Mesenchymal stem cell (in vitro differentiated cells and primary cell): ENCODE measurements around the gene HTR2B.
A peak's percentile ranks its signal among the peaks of the same experiment; 100 is the strongest.

ENCODE experiments used
- DNase-seq: peaks from one replicate; pipeline ENCODE4 v3.0.0-alpha.2; 2013
- H2AFZ ChIP-seq: one replicate; pipeline ENCODE4 v1.6.1; 2013; ENCODE audit warnings: low read depth, mild to moderate bottlenecking, control low read depth, inconsistent platforms, low read length, moderate library complexity
- H2AK5ac ChIP-seq: 2 replicates; pipeline ENCODE4 v1.6.1; 2013; ENCODE audit warnings: low read length, moderate library complexity, mild to moderate bottlenecking, inconsistent platforms; ENCODE audit not compliant: severe bottlenecking
- H2BK120ac ChIP-seq: one replicate; pipeline ENCODE4 v1.6.1; 2013; ENCODE audit warnings: low read depth, mild to moderate bottlenecking, inconsistent platforms, low read length, moderate library complexity
- H2BK12ac ChIP-seq, 2 experiments: one replicate each; pipeline ENCODE4 v1.6.1; 2013; ENCODE audit warnings: inconsistent platforms in 2 of 2, low read length in 2 of 2, mild to moderate bottlenecking in 2 of 2, moderate library complexity in 2 of 2, control low read depth in 1 of 2
- H2BK15ac ChIP-seq: one replicate; pipeline ENCODE4 v1.6.1; 2013; ENCODE audit warnings: mild to moderate bottlenecking, low read depth, inconsistent platforms; ENCODE audit not compliant: poor library complexity, severe bottlenecking
- H2BK5ac ChIP-seq: 2 replicates; pipeline ENCODE4 v1.6.1; 2013; ENCODE audit warnings: low read depth, mild to moderate bottlenecking, low read length, control low read depth, inconsistent platforms; ENCODE audit not compliant: poor library complexity, severe bottlenecking
- H3K14ac ChIP-seq, 2 experiments: one replicate each; pipeline ENCODE4 v1.6.1; 2013; ENCODE audit warnings: inconsistent platforms in 2 of 2, low read length in 2 of 2, control low read depth in 1 of 2, mild to moderate bottlenecking in 1 of 2, moderate library complexity in 1 of 2
- H3K18ac ChIP-seq, 2 experiments: one replicate each; pipeline ENCODE4 v1.6.1; 2013; ENCODE audit warnings: inconsistent platforms in 2 of 2, low read length in 2 of 2, control low read depth in 1 of 2, low read depth in 1 of 2, mild to moderate bottlenecking in 1 of 2
- H3K23ac ChIP-seq, 2 experiments: one replicate each; pipeline ENCODE4 v1.6.1; 2013; ENCODE audit warnings: inconsistent platforms in 2 of 2, low read length in 2 of 2, mild to moderate bottlenecking in 2 of 2, moderate library complexity in 2 of 2, control low read depth in 1 of 2
- H3K27ac ChIP-seq: 2 replicates; pipeline ENCODE4 v1.5.1; 2013; ENCODE audit warnings: mild to moderate bottlenecking, moderate library complexity, low read length, control low read depth, inconsistent platforms; ENCODE audit not compliant: poor library complexity, severe bottlenecking
- H3K27me3 ChIP-seq, 2 experiments: 2 replicates each; pipeline versions ENCODE4 v1.6.1 to v1.7.0; 2013; ENCODE audit warnings: low read length in 2 of 2, mild to moderate bottlenecking in 2 of 2, moderate library complexity in 2 of 2, control low read depth in 1 of 2, inconsistent platforms in 1 of 2; ENCODE audit not compliant: control insufficient read depth in 1 of 2, insufficient read depth in 1 of 2
- H3K36me3 ChIP-seq, 2 experiments: 2 replicates each; pipeline versions ENCODE4 v1.6.1 to v1.7.0; 2013; ENCODE audit warnings: low read length in 2 of 2, control low read depth in 1 of 2, inconsistent platforms in 1 of 2, low read depth in 1 of 2, mild to moderate bottlenecking in 1 of 2; ENCODE audit not compliant: insufficient read depth in 2 of 2, control insufficient read depth in 1 of 2
- H3K4ac ChIP-seq, 2 experiments: one replicate each; pipeline ENCODE4 v1.6.1; 2013; ENCODE audit warnings: inconsistent platforms in 2 of 2, low read length in 2 of 2, mild to moderate bottlenecking in 2 of 2, moderate library complexity in 2 of 2, control low read depth in 1 of 2, low read depth in 1 of 2
- H3K4me1 ChIP-seq: 2 replicates; pipeline ENCODE4 v1.6.1; 2013; ENCODE audit warnings: low read depth, low read length, control low read depth; ENCODE audit not compliant: control insufficient read depth, insufficient read depth
- H3K4me2 ChIP-seq: 2 replicates; pipeline ENCODE4 v1.6.1; 2013; ENCODE audit warnings: low read length, mild to moderate bottlenecking, inconsistent platforms; ENCODE audit not compliant: poor library complexity, severe bottlenecking
- H3K4me3 ChIP-seq, 2 experiments: 2 replicates each; pipeline versions ENCODE4 v1.5.1 to v1.7.0; 2013; ENCODE audit warnings: low read length in 2 of 2, mild to moderate bottlenecking in 2 of 2, control low read depth in 1 of 2, low read depth in 1 of 2; ENCODE audit not compliant: insufficient read depth in 1 of 2
- H3K79me1 ChIP-seq: replicated peaks from 2 replicates; pipeline ENCODE4 v1.6.1; 2013; ENCODE audit warnings: mild to moderate bottlenecking, control low read depth, low read length, inconsistent platforms; ENCODE audit not compliant: poor library complexity, severe bottlenecking
- H3K9ac ChIP-seq: 2 replicates; pipeline ENCODE4 v1.7.0; 2013; ENCODE audit warnings: mild to moderate bottlenecking, low read length, moderate library complexity
- H3K9me3 ChIP-seq: 2 replicates; pipeline ENCODE4 v1.7.0; 2013; ENCODE audit warnings: mild to moderate bottlenecking, low read length; ENCODE audit not compliant: control insufficient read depth
- H4K8ac ChIP-seq: one replicate; pipeline ENCODE4 v1.6.1; 2013; ENCODE audit warnings: inconsistent platforms, mild to moderate bottlenecking, low read length, moderate library complexity
- H4K91ac ChIP-seq: one replicate; pipeline ENCODE4 v1.6.1; 2013; ENCODE audit warnings: mild to moderate bottlenecking, low read length, inconsistent platforms
- WGBS: methylation state at CpG from one replicate; pipeline ENCODE4 v1.1.7; 2013; ENCODE audit warnings: mixed read lengths; 5-methylcytosine and 5-hydroxymethylcytosine counted together

HTR2B gene

DNA sequence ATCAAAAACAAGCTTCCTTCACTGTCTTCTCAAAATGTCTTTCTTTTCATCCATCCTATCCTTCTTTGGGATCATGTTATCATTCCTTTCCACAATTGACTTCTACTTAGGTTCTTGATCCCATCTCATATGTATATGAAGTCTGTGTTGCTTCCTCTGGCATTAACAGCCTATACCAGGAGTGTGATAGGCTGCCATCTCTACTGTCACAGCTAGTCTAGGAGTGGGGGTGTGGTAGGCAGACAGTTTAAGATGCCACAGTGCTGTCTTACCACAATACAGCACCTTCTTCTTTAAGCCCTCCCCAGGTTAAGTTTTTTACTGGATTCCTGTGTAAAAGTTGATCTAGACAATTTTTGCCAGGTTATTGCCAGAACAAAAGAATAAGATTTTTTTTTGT lies 3.7 kb upstream of the HTR2B start:
- Histone ChIP-seq H3K4me1 (peaks cover 13% of the 10 kb centered on the region), H2BK120ac (peak overlapping the region; percentile 8), H2BK15ac (no peak overlapping the region), H2BK12ac (no peak overlapping the region), H2BK5ac (peak overlapping the region; percentile 26), H3K14ac (no peak overlapping the region), H3K9me3 (no peaks in the 10 kb centered on the region), H3K9ac (no peak overlapping the region), H3K4me3 (no peak overlapping the region), H3K36me3 (no peaks in the 10 kb centered on the region), H3K79me1 (peaks cover 2% of the 10 kb centered on the region), H2AK5ac (peak overlapping the region; percentile 14), H4K91ac (no peak overlapping the region), H2AFZ (no peak overlapping the region), H4K8ac (peak overlapping the region; percentile 66), H3K27me3 (no peaks in the 10 kb centered on the region), H3K4me2 (no peak overlapping the region), H3K4ac (peak overlapping the region; percentile 45 to 55), H3K23ac (no peak overlapping the region), H3K18ac (peak overlapping the region; percentile 11 to 41), H3K27ac (peak overlapping the region; percentile 27)
- DNase-seq, result no peak

DNA sequence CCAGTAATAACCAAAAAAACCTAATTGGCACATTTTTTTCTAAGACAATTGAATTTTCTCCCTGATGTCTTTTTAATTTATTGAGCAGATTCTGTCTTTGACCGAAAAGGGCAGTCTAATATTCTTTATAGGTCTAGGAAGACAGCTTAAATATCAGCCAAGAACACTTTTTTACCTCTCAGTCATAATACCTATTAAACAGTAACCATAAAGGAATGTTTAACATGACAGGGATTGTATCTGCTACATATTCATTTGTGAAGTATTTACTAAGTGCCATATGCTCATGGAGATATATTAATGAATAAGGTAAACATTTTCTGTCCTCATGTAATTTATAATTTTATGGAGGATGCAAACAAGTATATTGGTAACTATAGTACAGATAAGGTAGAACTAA lies 3.1 kb upstream of the HTR2B start:
- Histone ChIP-seq H2BK5ac (no peak overlapping the region), H3K23ac (no peak overlapping the region), H3K27ac (peak overlapping the region; percentile 27), H2BK120ac (no peak overlapping the region), H3K4me1 (peaks cover 11% of the 10 kb centered on the region), H4K91ac (no peak overlapping the region), H3K4ac (no peak overlapping the region), H3K9me3 (no peaks in the 10 kb centered on the region), H4K8ac (no peak overlapping the region), H2AK5ac (no peak overlapping the region), H3K14ac (no peak overlapping the region), H2BK12ac (no peak overlapping the region), H3K36me3 (no peaks in the 10 kb centered on the region), H3K27me3 (no peaks in the 10 kb centered on the region), H3K79me1 (no peaks in the 10 kb centered on the region), H3K4me2 (no peak overlapping the region), H3K9ac (no peak overlapping the region), H3K18ac (no peak overlapping the region), H2AFZ (no peak overlapping the region), H2BK15ac (no peak overlapping the region), H3K4me3 (no peak overlapping the region)
- DNase-seq, result no peak
- no CpG with 5 or more reads among the region's 1 CpG for WGBS

DNA sequence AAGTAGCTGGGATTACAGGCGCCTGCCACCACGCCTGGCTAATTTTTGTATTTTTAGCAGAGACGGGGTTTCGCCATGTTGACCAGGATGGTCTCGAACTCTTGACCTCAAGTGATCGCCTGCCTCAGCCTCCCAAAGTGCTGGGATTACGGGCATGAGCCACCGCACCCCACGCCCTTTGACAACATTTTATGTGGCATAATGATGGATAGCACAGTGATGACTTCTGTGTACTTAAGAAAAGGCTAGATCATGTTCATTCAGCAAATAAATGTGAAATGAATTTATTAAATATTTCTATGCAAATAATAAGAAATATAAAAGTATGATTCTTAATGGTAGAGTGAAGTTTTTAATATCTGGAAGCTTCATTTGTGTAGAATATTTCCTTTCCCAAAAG lies 2.6 kb upstream of the HTR2B start:
- H2BK12ac ChIP-seq, result peak overlapping the region in 1 of 2 experiments; percentile 85
- no peak overlapping the region for H2BK5ac ChIP-seq
- DNase-seq, result no peak
- WGBS, result 96% methylated on average over 9 of the region's 9 CpGs
- H2BK120ac ChIP-seq, result no peak overlapping the region
- no peaks in the 10 kb centered on the region for H3K9me3 ChIP-seq
- no peaks in the 10 kb centered on the region for H3K79me1 ChIP-seq
- H3K4ac ChIP-seq, result no peak overlapping the region
- no peak overlapping the region for H3K23ac ChIP-seq
- H2AK5ac ChIP-seq, result peak overlapping the region; percentile 90
- H2AFZ ChIP-seq, result no peak overlapping the region
- H3K4me2 ChIP-seq, result no peak overlapping the region
- H2BK15ac ChIP-seq, result no peak overlapping the region
- no peaks in the 10 kb centered on the region for H3K27me3 ChIP-seq
- H3K4me1 ChIP-seq, result peaks cover 11% of the 10 kb centered on the region
- H3K36me3 ChIP-seq, result no peaks in the 10 kb centered on the region
- peak overlapping the region; percentile 68 for H3K27ac ChIP-seq
- H3K14ac ChIP-seq, result no peak overlapping the region
- H3K18ac ChIP-seq, result peak overlapping the region in 1 of 2 experiments; percentile 61
- H3K4me3 ChIP-seq, result no peak overlapping the region
- no peak overlapping the region for H4K8ac ChIP-seq
- no peak overlapping the region for H4K91ac ChIP-seq
- no peak overlapping the region for H3K9ac ChIP-seq

DNA sequence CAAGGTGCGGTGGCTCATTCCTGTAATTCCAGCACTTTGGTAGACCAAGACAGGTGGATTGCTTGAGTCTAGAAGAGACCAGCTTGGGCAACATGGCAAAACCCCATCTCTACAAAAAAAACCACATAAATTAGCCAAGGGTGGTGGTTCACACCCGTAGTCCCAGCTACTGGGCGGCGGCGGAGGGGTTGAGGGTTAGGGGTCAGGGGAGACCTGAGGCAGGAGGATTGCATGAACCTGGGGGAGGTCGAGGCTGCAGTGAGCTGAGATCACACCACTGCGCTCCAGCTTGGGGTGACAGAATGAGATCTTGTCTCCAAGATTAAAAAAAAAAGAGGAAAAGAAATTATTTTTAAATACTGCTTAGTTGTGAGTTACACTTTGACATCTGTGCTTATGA lies 1.3 kb upstream of the HTR2B start:
- H3K23ac ChIP-seq, result no peak overlapping the region
- no peak overlapping the region for H3K9ac ChIP-seq
- H2BK12ac ChIP-seq, result peak overlapping the region; percentile 77 to 84
- no peak overlapping the region for H2AFZ ChIP-seq
- H3K27ac ChIP-seq, result no peak overlapping the region
- no peaks in the 10 kb centered on the region for H3K27me3 ChIP-seq
- DNase-seq, result no peak
- H3K18ac ChIP-seq, result peak overlapping the region; percentile 82 to 83
- peak overlapping the region in 1 of 2 experiments; percentile 67 for H3K4ac ChIP-seq
- peaks cover 11% of the 10 kb centered on the region for H3K4me1 ChIP-seq
- 99% methylated on average over 7 of the region's 7 CpGs for WGBS
- H4K91ac ChIP-seq, result peak overlapping the region; percentile 75
- no peaks in the 10 kb centered on the region for H3K9me3 ChIP-seq
- no peak overlapping the region for H2BK15ac ChIP-seq
- H3K36me3 ChIP-seq, result no peaks in the 10 kb centered on the region
- H2BK120ac ChIP-seq, result peak overlapping the region; percentile 85
- H3K79me1 ChIP-seq, result no peaks in the 10 kb centered on the region
- no peak overlapping the region for H3K14ac ChIP-seq
- H3K4me2 ChIP-seq, result no peak overlapping the region
- H4K8ac ChIP-seq, result peak overlapping the region; percentile 49
- peak overlapping the region; percentile 96 for H2AK5ac ChIP-seq
- peak overlapping the region; percentile 70 for H2BK5ac ChIP-seq
- no peak overlapping the region for H3K4me3 ChIP-seq
